Left renal pelvis (tissue), 4 donors: ENCODE measurements around the gene IL31. TPM values are rescaled to one million over a fixed set of nuclear protein-coding genes. Genes with fewer than 3 reads are reported as not detected.
A peak's percentile ranks its signal among the peaks of the same experiment; 100 is the strongest.

Experiments used
- DNase-seq, 4 donors: peaks; one replicate each; pipeline ENCODE4 v3.0.0-alpha.2; 2013; ENCODE audit warnings: low read depth in 4 of 4, low spot score in 3 of 4
- polyA plus RNA-seq, 4 donors: library from polyadenylated mRNA; unstranded; fragments of 120-200 nt; gene quantifications; one replicate each; pipeline ENCODE4 v1.2.1, GENCODE V29; 2013; ENCODE audit not compliant: insufficient read length in 4 of 4

Gene IL31
- polyA plus RNA-seq, 4 donors = not detected

DNA sequence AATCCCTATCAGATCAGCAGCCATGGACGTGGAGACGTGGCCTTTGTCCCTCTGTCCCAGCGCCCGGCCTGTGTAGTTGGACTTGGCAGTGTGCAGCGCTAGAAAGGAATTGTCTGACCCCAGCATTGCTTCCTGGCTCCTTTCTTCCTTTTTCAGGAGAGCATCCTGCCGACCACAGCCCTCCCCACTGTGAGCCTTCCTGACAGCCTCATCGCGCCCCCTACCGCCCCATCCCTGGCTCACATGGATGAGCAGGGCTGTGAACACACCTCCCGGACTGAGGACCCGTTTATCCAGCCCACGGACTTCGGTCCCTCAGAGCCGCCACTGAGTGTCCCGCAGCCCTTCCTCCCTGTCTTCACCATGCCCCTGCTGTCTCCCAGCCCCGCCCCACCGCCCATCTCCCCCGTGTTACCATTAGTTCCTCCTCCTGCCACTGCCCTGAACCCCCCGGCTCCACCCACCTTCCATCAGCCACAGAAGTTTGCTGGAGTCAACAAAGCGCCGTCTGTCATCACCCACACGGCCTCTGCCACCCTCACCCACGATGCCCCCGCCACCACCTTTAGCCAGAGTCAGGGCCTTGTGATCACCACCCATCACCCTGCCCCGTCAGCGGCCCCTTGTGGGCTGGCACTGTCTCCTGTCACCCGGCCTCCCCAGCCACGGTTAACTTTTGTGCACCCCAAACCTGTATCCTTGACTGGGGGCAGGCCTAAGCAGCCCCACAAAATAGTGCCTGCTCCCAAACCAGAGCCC, 40.6 kb downstream of the IL31 start:
- no peak for DNase-seq

DNA sequence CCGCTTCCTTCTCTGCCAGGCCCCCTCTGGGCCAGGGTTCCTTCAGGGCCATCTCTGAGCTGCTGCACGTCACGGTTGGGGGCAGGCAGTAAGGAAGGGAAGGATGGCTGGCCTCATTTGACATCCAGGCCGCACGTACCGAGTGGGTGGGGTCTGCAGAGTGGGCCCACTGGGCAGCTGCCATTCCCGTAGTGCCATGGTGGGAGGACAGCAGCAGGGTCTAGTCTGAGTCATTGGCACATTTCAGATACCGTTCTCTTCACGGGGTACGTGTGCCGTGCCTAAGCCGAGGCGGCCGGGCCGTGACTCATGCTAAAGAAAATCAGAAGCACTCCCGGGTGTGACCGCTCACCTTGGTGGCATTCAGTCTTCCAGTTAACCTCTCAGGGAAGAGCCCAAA, 43.9 kb downstream of the IL31 start:
- no peak for DNase-seq

- no peak for DNase-seq
Measured at GRCh38 chr12:122129131-122129530, 44.9 kb downstream of the IL31 start.

GRCh38 chr12:122128481-122128880, 45.5 kb downstream of the IL31 start:
- no peak for DNase-seq

DNA sequence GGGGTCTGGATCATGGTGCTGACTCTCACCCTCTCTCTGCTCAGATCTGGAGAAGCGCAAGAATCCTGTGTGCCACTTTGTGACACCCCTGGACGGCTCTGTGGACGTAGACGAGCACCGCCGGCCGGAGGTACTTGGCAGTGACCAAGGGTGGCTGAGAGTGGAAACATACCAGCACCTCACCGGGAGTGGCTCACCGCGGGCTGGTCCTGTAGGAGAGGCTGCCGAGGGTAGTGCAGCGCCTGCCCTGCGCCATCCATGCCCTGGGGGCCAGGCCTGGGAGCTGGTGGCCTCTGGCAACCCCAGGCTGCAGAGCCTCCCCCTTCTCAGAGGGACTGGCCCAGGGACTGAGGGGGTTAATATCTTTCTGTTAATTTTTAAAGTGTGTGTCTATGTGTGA, 46.2 kb downstream of the IL31 start:
- DNase-seq = no peak

- no peak for DNase-seq
Measured at GRCh38 chr12:122126713-122127597, 47.1 kb downstream of the IL31 start.

DNA sequence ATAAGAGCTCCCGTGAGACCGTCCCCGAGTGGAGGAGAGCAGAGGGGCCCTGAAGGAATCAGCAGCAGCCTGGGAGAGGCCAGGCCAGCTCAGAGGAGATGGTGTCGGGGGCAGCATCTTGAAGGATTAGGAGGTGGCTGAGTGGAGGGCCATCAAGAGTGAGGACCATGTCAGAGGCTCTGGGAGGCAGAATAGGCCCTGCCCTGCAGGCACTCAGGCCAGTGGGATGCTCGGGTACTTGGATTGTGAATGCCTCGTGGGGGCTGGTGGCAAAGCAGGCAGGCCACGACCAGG, 47.7 kb downstream of the IL31 start:
- no peak for DNase-seq

DNA sequence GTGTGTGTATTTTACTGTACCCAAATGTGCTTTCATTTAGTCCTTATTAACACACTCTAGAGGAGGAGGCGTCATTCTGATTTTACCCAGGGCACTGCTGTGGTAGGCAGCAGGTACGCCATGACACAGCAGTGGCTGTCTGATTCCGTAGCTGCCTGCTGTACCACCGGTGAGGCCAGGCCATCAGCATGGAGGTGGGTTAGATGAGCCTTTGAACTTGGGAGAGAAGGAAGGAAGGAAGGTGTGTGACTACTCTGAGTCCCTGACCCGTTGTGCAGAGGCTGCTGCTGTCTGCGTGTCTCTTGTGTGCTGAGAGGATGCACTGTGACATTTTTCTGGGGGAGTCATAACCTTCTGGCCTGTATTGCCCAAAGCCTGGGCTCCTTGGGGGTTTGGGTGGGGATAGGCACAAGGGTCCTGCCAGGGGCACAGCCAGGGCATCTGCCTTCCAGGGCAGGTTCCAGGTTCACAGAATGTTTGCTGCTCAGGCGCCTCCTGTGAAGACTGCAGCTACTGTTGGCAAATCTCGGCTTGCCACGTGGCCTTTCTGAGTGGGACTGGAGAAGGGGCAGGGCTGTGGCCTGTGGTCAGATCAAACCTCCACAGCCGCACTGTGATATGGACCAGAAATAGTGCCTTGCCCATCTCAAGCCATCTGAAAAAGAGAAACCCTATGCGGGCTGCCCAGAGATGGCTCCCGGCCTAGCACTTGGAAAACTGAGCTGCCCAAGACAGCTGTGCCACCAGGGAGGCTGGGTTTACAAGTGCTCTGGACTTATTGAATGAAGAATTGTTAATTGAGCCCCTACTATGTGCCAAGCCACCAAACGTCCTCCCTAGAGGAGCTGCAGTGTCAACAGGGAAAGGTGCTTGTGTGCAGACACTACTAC, 48.3 kb downstream of the IL31 start:
- DNase-seq = no peak

GRCh38 chr12:122124370-122124769, 49.7 kb downstream of the IL31 start:
- no peak for DNase-seq

GRCh38 chr12:122123761-122124145, 50.3 kb downstream of the IL31 start:
- DNase-seq = no peak

DNA sequence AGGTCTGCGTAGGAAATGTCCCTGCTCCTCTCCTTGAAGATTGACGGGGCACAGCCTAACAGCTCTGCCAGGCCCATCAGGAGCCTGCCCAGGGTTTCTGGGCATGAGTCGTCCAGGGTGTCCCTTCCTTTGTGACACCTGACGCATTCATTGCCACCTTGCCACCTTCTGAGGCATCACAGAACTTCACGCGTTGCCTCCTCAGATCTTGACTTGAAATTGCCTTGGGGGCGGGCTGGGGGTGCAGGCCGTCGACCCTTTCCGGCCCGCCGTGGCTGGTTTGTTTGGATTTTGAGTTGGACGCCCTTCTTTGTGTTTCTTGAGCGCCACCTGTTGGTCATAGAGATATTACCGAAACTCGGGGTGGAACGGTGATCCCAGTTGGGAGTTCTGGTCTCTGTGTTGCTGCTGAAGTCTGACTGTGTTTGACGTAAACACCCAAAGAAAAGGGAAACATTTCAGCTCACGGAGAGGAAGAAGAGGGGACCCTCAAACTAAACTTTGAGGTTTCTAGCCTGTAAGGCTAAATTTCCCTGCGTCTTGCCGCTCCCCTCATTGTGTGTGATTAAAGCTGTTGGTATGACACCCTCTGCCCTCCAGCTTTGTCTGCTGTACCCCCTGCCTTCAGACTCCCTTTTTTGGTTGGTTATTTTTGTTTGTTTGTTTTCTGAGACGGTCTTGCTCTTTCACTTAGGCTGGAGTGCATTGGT, 50.8 kb downstream of the IL31 start:
- DNase-seq = peak in 2 of 4 donors; percentile 56 to 60

Other genes with a start within 250 kb of the IL31 start
- gene BCL7A, start 152.3 kb downstream of the IL31 start, polyA plus RNA-seq = 10 to 100 TPM; 15.9 to 37.6 (median 35.0) TPM
- gene MLXIP, start 95.5 kb downstream of the IL31 start, polyA plus RNA-seq = 10 to 100 TPM; 29.1 to 46.8 (median 31.9) TPM
- gene LRRC43, start 8.9 kb upstream of the IL31 start, polyA plus RNA-seq = 1 to 10 TPM; 1.0 to 6.9 (median 4.4) TPM
- gene B3GNT4, start 29.5 kb upstream of the IL31 start, polyA plus RNA-seq = 1 to 10 TPM in 3 of 4 donors, under 1 TPM in 1; 0.85 to 6.2 (median 1.9) TPM
- gene DIABLO, start 51.8 kb upstream of the IL31 start, polyA plus RNA-seq = 10 to 100 TPM; 52.2 to 79.7 (median 73.1) TPM
- gene VPS33A, start 92.3 kb upstream of the IL31 start, polyA plus RNA-seq = 10 to 100 TPM; 13.2 to 18.4 (median 17.6) TPM
- gene CLIP1, start 248.4 kb upstream of the IL31 start, polyA plus RNA-seq = 10 to 100 TPM; 31.7 to 43.0 (median 40.8) TPM